Fibroblast of lung (primary cell): ENCODE measurements around the gene SURF4.

Experiments used
- EZH2 ChIP-seq: IDR thresholded peaks from 2 replicates; pipeline ENCODE4 v1.5.1; 2012; ENCODE audit warnings: low read length, control low read depth, mild to moderate bottlenecking; ENCODE audit errors: missing control alignments
- TF ChIP-seq, protein P1 (sequence below), 2 donors: IDR thresholded peaks in 1 of 2; conservative IDR thresholded peaks in 1 of 2; 1 replicate in 1 of 2; 2 replicates in 1 of 2; pipeline ENCODE4 v1.5.1; 2011 to 2012; ENCODE audit warnings: low read length in 2 of 2, control low read depth in 1 of 2, inconsistent platforms in 1 of 2, low read depth in 1 of 2, mild to moderate bottlenecking in 1 of 2

DNA sequence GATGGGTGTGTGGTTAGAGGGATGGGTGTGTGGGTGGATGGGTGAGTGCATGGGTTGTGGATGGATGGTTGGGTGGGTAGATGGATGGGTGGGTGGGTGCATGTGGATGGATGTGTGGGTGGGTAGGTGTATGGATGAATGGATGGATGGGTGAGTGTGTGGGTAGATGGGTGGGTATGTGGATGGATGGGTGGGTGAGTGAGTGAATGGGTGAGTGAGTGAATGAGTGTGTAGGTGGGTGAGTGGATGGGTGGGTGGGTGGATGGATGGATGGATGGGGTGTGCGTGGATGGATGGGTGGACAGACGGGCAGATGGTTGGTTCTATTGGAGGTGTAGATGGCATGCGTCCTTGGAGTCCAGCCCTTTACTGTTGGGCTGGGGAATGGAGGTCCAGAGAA, 17.5 kb upstream of the SURF4 start:
- TF ChIP-seq, protein P1, sequence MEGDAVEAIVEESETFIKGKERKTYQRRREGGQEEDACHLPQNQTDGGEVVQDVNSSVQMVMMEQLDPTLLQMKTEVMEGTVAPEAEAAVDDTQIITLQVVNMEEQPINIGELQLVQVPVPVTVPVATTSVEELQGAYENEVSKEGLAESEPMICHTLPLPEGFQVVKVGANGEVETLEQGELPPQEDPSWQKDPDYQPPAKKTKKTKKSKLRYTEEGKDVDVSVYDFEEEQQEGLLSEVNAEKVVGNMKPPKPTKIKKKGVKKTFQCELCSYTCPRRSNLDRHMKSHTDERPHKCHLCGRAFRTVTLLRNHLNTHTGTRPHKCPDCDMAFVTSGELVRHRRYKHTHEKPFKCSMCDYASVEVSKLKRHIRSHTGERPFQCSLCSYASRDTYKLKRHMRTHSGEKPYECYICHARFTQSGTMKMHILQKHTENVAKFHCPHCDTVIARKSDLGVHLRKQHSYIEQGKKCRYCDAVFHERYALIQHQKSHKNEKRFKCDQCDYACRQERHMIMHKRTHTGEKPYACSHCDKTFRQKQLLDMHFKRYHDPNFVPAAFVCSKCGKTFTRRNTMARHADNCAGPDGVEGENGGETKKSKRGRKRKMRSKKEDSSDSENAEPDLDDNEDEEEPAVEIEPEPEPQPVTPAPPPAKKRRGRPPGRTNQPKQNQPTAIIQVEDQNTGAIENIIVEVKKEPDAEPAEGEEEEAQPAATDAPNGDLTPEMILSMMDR (conservative IDR thresholded peaks at IDR 0.05 in 1 of 2, IDR thresholded peaks at IDR 0.05 in 1 of 2; ENCODE audit: low read depth in 1 of 2, low read length in 2 of 2): no peak
- TF ChIP-seq EZH2: no peak
